NCI-H128 (cell line): ENCODE results near the gene CIAO3.
"Not testable (repeated sequence)": the region's sequence is repeated elsewhere in the genome, so short reads cannot be mapped to it uniquely, and the experiment has no call there.

Experiments used
- DNase-seq: peaks from one replicate; lab custom pipeline; 2025; ENCODE audit not compliant: unreplicated experiment; lab: John Stamatoyannopoulos, UW

Gene CIAO3

GRCh38 chr16:760545-761343 is 19.9 kb upstream of the CIAO3 start, which contains the start of gene MSLN:
MSLN (plus strand) TSS chr16:760734; CDS start chr16:762681, 1,947 bp downstream.
- no peak for DNase-seq

GRCh38 chr16:760065-760464 is 19.3 kb upstream of the CIAO3 start:
- DNase-seq = no peak

GRCh38 chr16:759110-759910 is 18.5 kb upstream of the CIAO3 start:
- DNase-seq = no peak

- DNase-seq = no peak
Measured at GRCh38 chr16:756428-756827, 15.6 kb upstream of the CIAO3 start.

GRCh38 chr16:754656-755055 is 13.9 kb upstream of the CIAO3 start:
- no peak for DNase-seq

- DNase-seq = not testable (repeated sequence)
Measured at GRCh38 chr16:754121-754607, 13.4 kb upstream of the CIAO3 start.

- no peak for DNase-seq
Measured at GRCh38 chr16:752007-752312, 11.2 kb upstream of the CIAO3 start.

GRCh38 chr16:751152-752006 is 10.6 kb upstream of the CIAO3 start:
- no peak for DNase-seq

GRCh38 chr16:750485-750884 is 9.7 kb upstream of the CIAO3 start:
- no peak for DNase-seq

GRCh38 chr16:749010-749409 is 8.2 kb upstream of the CIAO3 start:
- DNase-seq = no peak

GRCh38 chr16:747978-748746 is 7.4 kb upstream of the CIAO3 start:
- no peak for DNase-seq

GRCh38 chr16:746637-747036 is 5.8 kb upstream of the CIAO3 start:
- no peak for DNase-seq

- DNase-seq = no peak
Measured at GRCh38 chr16:745739-746138, 4.9 kb upstream of the CIAO3 start.

- no peak for DNase-seq
Measured at GRCh38 chr16:743794-744500, 3.1 kb upstream of the CIAO3 start.

- not testable (repeated sequence) for DNase-seq
Measured at GRCh38 chr16:742894-743293, 2.1 kb upstream of the CIAO3 start.

- DNase-seq = no peak
Measured at GRCh38 chr16:741986-742629, 1.3 kb upstream of the CIAO3 start.

- DNase-seq = no peak
Measured at GRCh38 chr16:740459-740763, 386 bp downstream of the CIAO3 start.

- DNase-seq = no peak
Measured at GRCh38 chr16:739560-740458, 988 bp downstream of the CIAO3 start.
